HL-60 (cell line): ENCODE data around the gene SLC12A3.

Experiments
- CTCF ChIP-seq: IDR thresholded peaks from one replicate; pipeline ENCODE4 v1.5.1; 2011; ENCODE audit warnings: low read length, control low read depth, inconsistent platforms; ENCODE audit not compliant: insufficient read depth
- POLR2AphosphoS5 ChIP-seq: IDR thresholded peaks from 2 replicates; pipeline ENCODE4 v1.6.1; 2012; ENCODE audit warnings: low read depth
- SPI1 ChIP-seq: IDR thresholded peaks from 2 replicates; pipeline ENCODE4 v1.6.1; 2012; ENCODE audit warnings: low read depth, mild to moderate bottlenecking, borderline replicate concordance

- TF ChIP-seq CTCF (no peak), POLR2AphosphoS5 (no peak), SPI1 (no peak)
Observed at GRCh38 chr16:56877486-56878182, 12.6 kb downstream of the SLC12A3 start.
